Measurements from ENCODE around the gene ZNF526.

DNA sequence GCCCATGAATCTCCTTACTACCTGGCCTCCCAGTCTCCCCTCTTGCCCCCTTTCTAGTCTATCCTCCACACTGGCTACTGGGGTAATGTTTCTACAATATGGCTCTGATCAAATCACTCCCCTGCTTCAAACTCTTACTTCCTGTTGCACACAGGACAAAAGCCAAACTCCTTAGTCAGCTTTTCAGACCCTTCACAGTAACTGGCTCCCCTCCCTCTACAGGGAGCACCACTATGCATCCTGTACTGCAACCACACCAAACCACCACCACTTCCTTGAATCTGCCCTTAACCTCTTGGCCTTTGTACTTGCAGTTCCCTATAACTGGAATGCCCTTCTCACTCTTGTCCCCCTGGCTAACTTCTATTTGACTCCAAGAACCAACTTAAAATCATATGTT is 34.8 kb upstream of the ZNF526 start:
- no peak for TF ChIP-seq CTCF (IDR thresholded peaks at IDR 0.05; ENCODE audit: insufficient read depth, low read length)
- TF ChIP-seq, protein P1, sequence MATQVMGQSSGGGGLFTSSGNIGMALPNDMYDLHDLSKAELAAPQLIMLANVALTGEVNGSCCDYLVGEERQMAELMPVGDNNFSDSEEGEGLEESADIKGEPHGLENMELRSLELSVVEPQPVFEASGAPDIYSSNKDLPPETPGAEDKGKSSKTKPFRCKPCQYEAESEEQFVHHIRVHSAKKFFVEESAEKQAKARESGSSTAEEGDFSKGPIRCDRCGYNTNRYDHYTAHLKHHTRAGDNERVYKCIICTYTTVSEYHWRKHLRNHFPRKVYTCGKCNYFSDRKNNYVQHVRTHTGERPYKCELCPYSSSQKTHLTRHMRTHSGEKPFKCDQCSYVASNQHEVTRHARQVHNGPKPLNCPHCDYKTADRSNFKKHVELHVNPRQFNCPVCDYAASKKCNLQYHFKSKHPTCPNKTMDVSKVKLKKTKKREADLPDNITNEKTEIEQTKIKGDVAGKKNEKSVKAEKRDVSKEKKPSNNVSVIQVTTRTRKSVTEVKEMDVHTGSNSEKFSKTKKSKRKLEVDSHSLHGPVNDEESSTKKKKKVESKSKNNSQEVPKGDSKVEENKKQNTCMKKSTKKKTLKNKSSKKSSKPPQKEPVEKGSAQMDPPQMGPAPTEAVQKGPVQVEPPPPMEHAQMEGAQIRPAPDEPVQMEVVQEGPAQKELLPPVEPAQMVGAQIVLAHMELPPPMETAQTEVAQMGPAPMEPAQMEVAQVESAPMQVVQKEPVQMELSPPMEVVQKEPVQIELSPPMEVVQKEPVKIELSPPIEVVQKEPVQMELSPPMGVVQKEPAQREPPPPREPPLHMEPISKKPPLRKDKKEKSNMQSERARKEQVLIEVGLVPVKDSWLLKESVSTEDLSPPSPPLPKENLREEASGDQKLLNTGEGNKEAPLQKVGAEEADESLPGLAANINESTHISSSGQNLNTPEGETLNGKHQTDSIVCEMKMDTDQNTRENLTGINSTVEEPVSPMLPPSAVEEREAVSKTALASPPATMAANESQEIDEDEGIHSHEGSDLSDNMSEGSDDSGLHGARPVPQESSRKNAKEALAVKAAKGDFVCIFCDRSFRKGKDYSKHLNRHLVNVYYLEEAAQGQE (IDR thresholded peaks at IDR 0.05; ENCODE audit: insufficient replicate concordance, low read depth): no peak
